Upper lobe of left lung (tissue), 6 donors: ENCODE data around the gene CMTM8. TPM values are rescaled to one million over a fixed set of nuclear protein-coding genes. Genes with fewer than 3 reads are reported as not detected.

Experiments
- ATAC-seq, 2 donors: fragments of 200-7000 bp; cut with Tn5 transposase; one replicate each; pipeline ENCODE4 v1.9.1; 2022; ENCODE audit warnings: mild to moderate bottlenecking in 2 of 2, moderate library complexity in 2 of 2; ENCODE audit not compliant: low FRiP score in 2 of 2
- DNase-seq, 2 donors: peaks; one replicate each; pipeline ENCODE4 v3.0.0-alpha.2; 2019 to 2020
- H3K27ac ChIP-seq, 4 donors: fragments of 200-600 bp; sonication (generic); one replicate each; pipeline ENCODE4 v1.5.1; 2016 to 2019
- H3K27me3 ChIP-seq, 4 donors: fragments of 200-600 bp; sonication (generic); one replicate each; pipeline ENCODE4 v1.5.1; 2017 to 2019
- H3K36me3 ChIP-seq, 4 donors: fragments of 200-600 bp; sonication (generic); one replicate each; pipeline ENCODE4 v1.5.1; 2016 to 2019
- H3K4me1 ChIP-seq, 4 donors: fragments of 200-600 bp; sonication (generic); one replicate each; pipeline ENCODE4 v1.5.1; 2018 to 2019
- H3K4me3 ChIP-seq, 4 donors: fragments of 200-600 bp; sonication (generic); one replicate each; pipeline ENCODE4 v1.5.1; 2017 to 2019; ENCODE audit warnings: mild to moderate bottlenecking in 2 of 4, moderate library complexity in 1 of 4
- H3K9me3 ChIP-seq, 4 donors: fragments of 200-600 bp; sonication (generic); one replicate each; pipeline ENCODE4 v1.5.1; 2018 to 2019
- EP300 ChIP-seq, 4 donors: sonication (generic); formaldehyde crosslinking; IDR thresholded peaks; one replicate each; pipeline ENCODE4 v1.5.1; 2017; ENCODE audit warnings: antibody characterized with exemption in 4 of 4, control low read depth in 2 of 4
- POLR2A ChIP-seq, 4 donors: fragments of 450-650 bp; IDR thresholded peaks; one replicate each; pipeline ENCODE4 v1.5.1; 2016 to 2017; ENCODE audit warnings: antibody characterized with exemption in 4 of 4, mild to moderate bottlenecking in 2 of 4
- POLR2AphosphoS5 ChIP-seq, 2 donors: sonication (generic); formaldehyde crosslinking; IDR thresholded peaks; one replicate each; pipeline ENCODE4 v1.5.1; 2017; ENCODE audit warnings: antibody characterized with exemption in 2 of 2
- WGBS, 2 donors: methylation state at CpG; one replicate each; pipeline ENCODE4 v1.1.5; 2017 to 2018; 5-methylcytosine and 5-hydroxymethylcytosine counted together
- total RNA-seq, 6 donors: library from RNA; depleted of rRNA in 4 of 6; stranded (reverse); fragments of >200 nt in 4 of 6; gene quantifications; one replicate each; pipeline versions ENCODE4 v1.1.0 to v1.2.1, GENCODE V29; 2016 to 2021
- TF ChIP-seq, protein P1 (sequence below), 6 experiments: fragments of 450-650 bp in 4 of 6; fragments of 200-600 bp in 2 of 6; sonication (generic) in 2 of 6; IDR thresholded peaks; one replicate each; pipeline ENCODE4 v1.5.1; 2016 to 2019; ENCODE audit warnings: antibody characterized with exemption in 6 of 6
- donor health status: DM: no; HTN: no; CAD: no; lungs with moderate emphysema.
- donor health status: DM: no; HTN: yes; CAD: no; lungs with severe emphysema.

CMTM8 gene
- total RNA-seq, 6 donors from 2014 or later: 10.5 to 28.9 (median 19.6) TPM

GRCh38 chr3:32355751-32356291 lies 117.3 kb downstream of the CMTM8 start:
- ATAC-seq: no peak
- Histone ChIP-seq H3K27ac (peak overlapping the region in 1 of 4 donors; percentile 15), H3K4me3 (no peak overlapping the region), H3K4me1 (peaks cover 0 to 20% (median 10%) of the 10 kb centered on the region in 4 donors), H3K9me3 (no peaks in the 10 kb centered on the region), H3K27me3 (no peaks in the 10 kb centered on the region), H3K36me3 (peaks cover 0 to 2% (median 0%) of the 10 kb centered on the region in 4 donors)
- no peak for TF ChIP-seq POLR2A (IDR thresholded peaks at IDR 0.05)
- no peak for TF ChIP-seq POLR2AphosphoS5 (IDR thresholded peaks at IDR 0.05)
- no peak for TF ChIP-seq EP300 (IDR thresholded peaks at IDR 0.05)
- TF ChIP-seq, protein P1, sequence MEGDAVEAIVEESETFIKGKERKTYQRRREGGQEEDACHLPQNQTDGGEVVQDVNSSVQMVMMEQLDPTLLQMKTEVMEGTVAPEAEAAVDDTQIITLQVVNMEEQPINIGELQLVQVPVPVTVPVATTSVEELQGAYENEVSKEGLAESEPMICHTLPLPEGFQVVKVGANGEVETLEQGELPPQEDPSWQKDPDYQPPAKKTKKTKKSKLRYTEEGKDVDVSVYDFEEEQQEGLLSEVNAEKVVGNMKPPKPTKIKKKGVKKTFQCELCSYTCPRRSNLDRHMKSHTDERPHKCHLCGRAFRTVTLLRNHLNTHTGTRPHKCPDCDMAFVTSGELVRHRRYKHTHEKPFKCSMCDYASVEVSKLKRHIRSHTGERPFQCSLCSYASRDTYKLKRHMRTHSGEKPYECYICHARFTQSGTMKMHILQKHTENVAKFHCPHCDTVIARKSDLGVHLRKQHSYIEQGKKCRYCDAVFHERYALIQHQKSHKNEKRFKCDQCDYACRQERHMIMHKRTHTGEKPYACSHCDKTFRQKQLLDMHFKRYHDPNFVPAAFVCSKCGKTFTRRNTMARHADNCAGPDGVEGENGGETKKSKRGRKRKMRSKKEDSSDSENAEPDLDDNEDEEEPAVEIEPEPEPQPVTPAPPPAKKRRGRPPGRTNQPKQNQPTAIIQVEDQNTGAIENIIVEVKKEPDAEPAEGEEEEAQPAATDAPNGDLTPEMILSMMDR (IDR thresholded peaks at IDR 0.05): no peak
- WGBS, 2 donors: 55 to 64% methylated on average over 8 of the region's 8 CpGs
- DNase-seq: no peak

GRCh38 chr3:32359766-32360492 lies 121.4 kb downstream of the CMTM8 start:
- TF ChIP-seq POLR2AphosphoS5 (IDR thresholded peaks at IDR 0.05): no peak
- TF ChIP-seq, protein P1 (IDR thresholded peaks at IDR 0.05): no peak
- ATAC-seq (no peak), DNase-seq (no peak)
- no peak overlapping the region for H3K27ac ChIP-seq
- 85 to 87% methylated on average over 5 of the region's 5 CpGs for WGBS, 2 donors
- H3K4me3 ChIP-seq: no peak overlapping the region
- H3K27me3 ChIP-seq: no peaks in the 10 kb centered on the region
- H3K9me3 ChIP-seq: no peaks in the 10 kb centered on the region
- H3K36me3 ChIP-seq: peaks cover 0 to 10% (median 0%) of the 10 kb centered on the region in 4 donors
- H3K4me1 ChIP-seq: peaks cover 0 to 12% (median 7%) of the 10 kb centered on the region in 4 donors

- H3K4me1 ChIP-seq: peaks cover 0 to 7% (median 3%) of the 10 kb centered on the region in 4 donors
- H3K36me3 ChIP-seq: peaks cover 0 to 11% (median under 1%) of the 10 kb centered on the region in 4 donors
- no peak overlapping the region for H3K4me3 ChIP-seq
- DNase-seq (no peak), ATAC-seq (no peak)
- no peaks in the 10 kb centered on the region for H3K27me3 ChIP-seq
- H3K27ac ChIP-seq: no peak overlapping the region
- WGBS, 2 donors: 72 to 80% methylated on average over 4 of the region's 4 CpGs
- H3K9me3 ChIP-seq: no peaks in the 10 kb centered on the region
- TF ChIP-seq POLR2AphosphoS5 (IDR thresholded peaks at IDR 0.05): no peak
- TF ChIP-seq EP300 (IDR thresholded peaks at IDR 0.05): no peak
- TF ChIP-seq, protein P1 (IDR thresholded peaks at IDR 0.05): no peak
- TF ChIP-seq POLR2A (IDR thresholded peaks at IDR 0.05): no peak
These were observed 122.0 kb downstream of the CMTM8 start for GRCh38 chr3:32360493-32360827.

GRCh38 chr3:32366638-32367397 lies 128.3 kb downstream of the CMTM8 start:
- H3K4me1 ChIP-seq: no peaks in the 10 kb centered on the region
- H3K4me3 ChIP-seq: no peak overlapping the region
- no peak for ATAC-seq
- TF ChIP-seq POLR2A (IDR thresholded peaks at IDR 0.05) (no peak), EP300 (IDR thresholded peaks at IDR 0.05) (no peak), POLR2AphosphoS5 (IDR thresholded peaks at IDR 0.05) (no peak)
- TF ChIP-seq, protein P1 (IDR thresholded peaks at IDR 0.05): no peak
- WGBS, 2 donors: 71 to 77% methylated on average over 6 of the region's 6 CpGs
- H3K9me3 ChIP-seq: no peaks in the 10 kb centered on the region
- H3K27ac ChIP-seq: no peak overlapping the region
- no peak for DNase-seq
- H3K27me3 ChIP-seq: no peaks in the 10 kb centered on the region
- peaks cover 0 to 35% (median 4%) of the 10 kb centered on the region in 4 donors for H3K36me3 ChIP-seq
